HL-60/S4 treated with retinoic acid at 250 ng/mL for 4 days and 3 days (cell line): ENCODE measurements around the gene PHF13.
"Not testable (repeated sequence)": the region's sequence is repeated elsewhere in the genome, so short reads cannot be mapped to it uniquely, and the experiment has no call there.

Experiments used
- in situ Hi-C: fragments of 300-500 bp; cut with MboI; formaldehyde crosslinking; loops from 2 replicates; pipeline ENCODE4 v1.7.0; 2022; ENCODE audit warnings: low sequenced_read_pairs

The PHF13 gene

DNA sequence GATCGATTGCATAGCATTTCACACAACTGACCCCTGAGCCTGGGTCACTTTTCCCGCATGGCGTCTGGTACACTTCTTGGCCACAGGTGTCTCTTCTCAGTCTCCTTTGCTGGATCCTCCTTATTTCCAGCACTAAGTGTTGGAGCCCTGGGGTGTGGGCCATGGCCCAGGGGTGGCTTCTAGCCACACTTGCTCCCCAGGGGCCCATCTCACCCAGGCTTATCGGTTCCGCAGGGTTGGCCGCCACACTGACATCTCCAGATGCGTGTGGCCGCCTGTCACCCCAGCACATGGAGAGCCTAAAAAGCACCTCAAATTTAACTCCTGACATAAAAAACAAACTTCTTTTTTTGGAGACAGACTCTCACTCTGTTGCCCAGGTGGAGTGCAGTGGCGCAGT lies 13.5 kb downstream of the PHF13 start:
- in situ Hi-C loops, result no loop called here

DNA sequence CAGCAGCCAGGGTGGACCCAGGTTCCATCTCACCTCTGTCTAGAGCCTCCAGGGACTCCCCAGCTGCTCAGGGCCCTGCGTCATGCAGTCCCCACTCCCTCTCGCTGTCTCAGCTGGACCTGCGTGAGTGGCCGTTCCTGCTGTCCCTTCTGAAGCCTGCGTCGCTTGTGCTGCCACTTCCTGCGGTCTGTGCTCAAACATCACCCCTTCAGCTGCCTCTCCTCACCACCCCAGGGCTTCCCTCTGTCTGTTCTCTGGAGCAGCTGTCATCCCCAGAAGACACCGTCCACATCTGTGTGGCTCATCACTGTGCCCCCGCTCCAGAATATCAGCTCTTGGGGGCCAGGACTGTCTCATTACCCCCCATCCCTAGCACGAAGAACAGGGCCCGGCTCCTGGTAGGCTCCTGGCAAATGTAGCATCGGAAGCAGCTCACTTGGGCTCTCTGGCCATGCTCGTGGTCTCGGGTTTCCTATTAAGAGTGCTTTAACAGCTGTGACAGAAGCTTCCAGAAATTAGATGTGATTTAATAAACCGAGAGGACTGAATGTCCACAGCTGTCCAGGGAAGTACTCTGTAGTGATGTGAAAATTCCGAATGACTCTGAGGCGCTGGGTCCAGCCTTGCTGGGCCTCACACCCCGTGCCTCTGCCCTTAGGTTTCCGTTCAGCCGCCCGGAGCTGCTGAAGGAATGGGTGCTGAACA lies 14.5 kb downstream of the PHF13 start:
- in situ Hi-C loops, result no loop called here

DNA sequence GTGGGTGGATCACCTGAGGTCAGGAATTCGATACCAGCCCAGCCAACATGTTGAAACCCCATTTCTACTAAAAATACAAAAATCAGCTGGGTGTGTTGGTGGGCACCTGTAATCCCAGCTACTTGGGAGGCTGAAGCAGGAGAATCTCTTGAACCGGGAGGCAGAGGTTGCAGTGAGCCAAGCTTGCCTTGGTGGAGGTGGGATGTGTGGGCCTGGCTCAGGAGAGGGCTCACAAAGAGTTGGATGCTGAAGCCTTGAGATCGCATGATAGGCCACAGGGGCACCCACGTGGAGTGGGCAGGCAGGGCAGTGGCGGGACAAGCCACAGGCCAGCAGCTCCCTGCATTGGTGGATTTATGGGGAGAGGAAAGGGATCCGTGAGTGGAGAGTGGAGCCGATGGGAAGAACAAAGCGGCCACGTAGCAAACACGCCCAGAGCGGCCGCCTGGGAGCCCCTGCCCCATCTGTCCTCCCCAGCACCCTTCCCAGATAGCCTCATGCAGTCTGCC lies 15.5 kb downstream of the PHF13 start:
- in situ Hi-C loops, result no loop called here

DNA sequence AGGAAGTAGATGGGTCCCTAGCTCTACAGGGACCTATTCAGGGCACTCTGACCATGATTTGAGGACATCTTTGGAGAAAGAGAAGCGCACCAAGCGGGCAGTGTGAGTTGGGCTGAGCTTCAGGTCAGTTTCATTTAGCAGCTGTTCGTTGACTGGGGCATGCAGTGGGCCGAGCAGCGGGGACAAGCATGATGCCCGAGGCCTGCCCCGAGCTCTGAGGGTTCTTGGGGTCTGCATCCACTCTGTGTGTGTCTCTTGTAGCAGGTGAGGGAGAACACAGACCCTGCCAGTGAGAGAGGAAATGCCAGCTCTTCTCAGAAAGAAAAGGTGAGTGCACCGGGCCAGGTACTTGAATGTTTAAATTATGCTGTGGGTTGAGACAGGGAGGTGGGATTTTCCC lies 16.5 kb downstream of the PHF13 start:
- in situ Hi-C loops, result no loop called here

DNA sequence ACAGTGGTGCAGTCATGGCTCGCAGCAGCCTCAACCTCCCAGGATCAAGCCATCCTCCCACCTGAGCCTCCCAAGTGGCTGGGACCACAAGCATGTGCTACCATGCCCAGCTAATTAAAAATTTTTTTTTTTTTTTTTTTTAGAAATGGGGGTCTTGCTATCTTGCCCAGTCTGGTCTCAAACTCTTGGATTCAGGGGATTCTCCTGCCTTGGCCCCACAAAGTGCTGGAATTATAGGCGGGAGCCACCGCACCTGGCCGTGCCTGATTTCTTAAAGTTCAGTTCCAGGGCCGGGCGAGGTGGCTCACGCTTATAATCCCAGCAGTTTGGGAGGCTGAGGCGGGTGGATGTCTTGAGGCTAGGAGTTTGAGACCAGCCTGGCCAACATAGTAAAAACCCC lies 17.5 kb downstream of the PHF13 start:
- in situ Hi-C loops, result no loop called here

DNA sequence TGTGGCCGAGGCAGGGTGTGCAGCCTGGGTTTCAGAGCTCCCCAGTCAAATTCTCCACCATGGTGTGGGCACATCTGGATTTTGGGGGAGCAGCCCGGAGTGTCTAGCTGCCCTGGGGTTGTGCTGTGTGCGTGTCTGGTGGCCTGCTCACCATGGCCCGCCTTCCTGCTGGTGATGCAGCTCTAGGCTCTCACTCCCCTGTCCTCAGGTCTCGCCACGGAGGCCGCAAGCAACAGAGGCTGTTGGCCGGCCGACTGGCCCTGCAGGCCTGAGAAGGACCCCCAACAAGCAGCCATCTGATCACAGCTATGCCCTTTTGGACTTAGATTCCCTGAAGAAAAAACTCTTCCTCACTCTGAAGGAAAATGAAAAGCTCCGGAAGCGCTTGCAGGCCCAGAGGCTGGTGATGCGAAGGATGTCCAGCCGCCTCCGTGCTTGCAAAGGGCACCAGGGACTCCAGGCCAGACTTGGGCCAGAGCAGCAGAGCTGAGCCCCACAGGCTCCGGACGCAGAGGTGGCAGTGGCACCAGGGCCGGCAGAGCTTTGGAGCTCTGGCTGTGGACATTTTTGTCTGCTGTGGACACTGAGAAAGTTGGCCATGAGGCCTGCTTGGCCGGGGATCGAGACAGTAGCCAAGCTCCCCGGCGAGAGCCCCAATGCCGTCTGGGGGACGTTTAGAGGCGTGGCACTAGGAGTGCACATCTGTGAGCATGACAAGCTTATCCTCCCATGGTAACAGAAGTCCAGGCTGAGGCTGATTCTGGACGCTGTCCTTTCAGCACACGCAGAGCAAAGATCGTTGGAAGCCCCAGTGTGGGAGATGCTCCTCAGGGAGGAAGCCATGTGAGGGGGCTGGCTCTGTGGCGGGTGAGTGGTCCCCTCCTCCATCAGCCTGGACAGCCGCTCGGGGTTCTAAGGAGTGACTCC lies 19.3 kb downstream of the PHF13 start:
- in situ Hi-C loops, result no loop called here

DNA sequence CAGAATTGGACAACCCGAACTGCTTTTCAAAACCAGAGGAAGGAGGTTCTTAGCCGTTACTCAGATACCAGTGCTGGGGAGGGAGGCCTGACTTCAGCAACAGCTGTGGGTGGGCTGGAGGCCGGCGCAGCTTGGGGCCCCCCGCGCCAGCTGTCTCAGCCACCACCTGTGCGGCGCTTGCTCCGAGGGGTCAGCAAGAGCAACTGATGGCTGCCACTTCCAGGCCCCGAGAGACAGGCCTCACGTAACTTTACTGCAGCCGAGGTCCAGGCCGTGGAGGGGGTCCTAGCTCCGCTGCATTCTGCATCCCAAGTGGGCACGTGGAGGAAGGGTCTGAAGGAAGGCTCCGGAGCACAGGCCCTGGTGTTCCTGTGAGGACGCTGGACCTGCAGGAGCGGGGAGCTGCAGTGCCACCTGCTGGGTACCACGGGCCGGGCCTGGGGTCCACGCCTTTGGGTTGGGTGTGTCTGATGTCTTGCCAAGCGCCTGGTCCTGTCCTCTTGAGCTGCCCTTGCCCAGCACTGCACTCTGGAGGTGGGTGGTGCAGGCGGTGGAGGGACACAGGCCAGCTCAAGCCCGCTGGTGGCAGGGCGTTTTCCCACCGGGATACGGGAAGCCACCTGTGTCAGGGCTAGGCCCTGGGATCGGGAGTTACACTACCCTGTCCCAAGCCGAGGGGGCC lies 21.0 kb downstream of the PHF13 start:
- in situ Hi-C loops, result no loop called here

DNA sequence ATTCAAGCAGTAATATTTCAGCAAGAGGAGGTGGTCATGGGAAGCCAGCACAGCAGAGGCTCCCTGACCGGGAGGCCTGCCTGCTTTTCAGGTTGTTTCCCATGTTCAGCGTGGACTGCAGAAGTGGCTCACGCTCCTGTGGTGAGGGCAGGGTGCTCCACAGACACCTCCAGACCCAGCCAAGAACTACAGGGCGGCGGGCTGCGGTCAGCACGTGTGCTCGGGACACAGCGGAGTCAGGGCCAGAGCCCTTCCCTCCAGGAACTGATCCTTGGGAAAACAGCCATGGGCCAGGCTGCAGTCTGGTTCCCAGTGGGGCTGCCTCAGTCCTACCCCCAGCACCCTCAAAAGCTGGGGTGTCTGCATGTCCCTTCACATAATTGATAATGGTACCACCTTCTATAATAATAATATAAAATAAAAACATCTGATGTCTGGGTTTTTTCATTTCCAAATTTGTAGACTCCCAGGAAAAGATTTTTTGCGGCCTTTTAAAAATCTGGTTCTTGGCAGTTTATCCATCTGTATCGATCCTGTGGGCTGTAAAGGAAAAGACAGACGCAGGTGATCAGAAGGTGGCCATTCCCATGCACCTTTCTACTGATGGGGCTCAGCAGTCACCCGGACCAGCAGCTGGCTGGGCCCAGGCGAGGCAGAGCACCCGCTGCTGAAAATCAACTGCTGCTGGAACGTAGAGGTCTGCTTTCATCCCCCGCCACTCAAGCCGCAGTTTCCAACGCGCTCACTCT lies 21.8 kb downstream of the PHF13 start:
- in situ Hi-C loops, result no loop called here

DNA sequence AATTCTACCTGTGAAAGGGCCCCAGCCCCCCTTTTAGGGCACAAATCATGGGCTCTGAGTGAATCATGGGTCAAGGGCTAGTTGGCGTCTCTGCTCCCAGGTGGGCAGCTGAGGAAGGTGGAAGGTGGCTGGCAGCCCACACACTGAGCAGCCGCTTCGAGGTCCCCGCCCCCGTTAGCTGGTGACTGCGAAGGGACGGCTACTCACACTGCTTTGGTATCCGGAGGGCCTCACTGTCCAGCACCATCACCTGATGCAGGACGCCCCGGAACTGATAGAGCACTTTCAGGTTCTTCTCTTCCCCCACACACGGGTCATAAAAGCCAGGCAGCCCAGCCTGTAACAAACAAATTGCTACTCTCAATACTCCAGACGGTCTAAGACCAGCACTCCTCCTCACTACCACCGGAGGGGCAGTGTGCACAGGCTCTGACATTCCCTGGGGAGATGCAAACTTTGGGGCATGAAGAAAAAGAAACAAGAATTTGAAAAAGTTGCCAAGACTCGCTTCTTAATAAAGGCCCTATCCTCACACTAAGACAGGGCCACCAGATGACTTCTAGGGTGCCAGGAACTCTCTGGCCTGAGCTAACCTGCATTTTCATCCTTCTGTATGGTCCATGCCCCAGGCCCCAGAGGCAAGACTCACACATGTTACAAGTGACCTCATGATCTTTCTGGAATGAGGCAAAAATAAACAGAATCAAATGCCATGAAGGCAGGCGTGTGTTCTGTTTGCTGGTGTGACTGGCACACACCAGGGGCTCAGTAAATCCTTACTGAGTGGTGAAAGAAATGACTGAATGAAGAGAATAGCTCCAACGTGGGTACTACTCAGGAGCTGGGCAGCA lies 22.6 kb downstream of the PHF13 start:
- in situ Hi-C loops, result no loop called here

DNA sequence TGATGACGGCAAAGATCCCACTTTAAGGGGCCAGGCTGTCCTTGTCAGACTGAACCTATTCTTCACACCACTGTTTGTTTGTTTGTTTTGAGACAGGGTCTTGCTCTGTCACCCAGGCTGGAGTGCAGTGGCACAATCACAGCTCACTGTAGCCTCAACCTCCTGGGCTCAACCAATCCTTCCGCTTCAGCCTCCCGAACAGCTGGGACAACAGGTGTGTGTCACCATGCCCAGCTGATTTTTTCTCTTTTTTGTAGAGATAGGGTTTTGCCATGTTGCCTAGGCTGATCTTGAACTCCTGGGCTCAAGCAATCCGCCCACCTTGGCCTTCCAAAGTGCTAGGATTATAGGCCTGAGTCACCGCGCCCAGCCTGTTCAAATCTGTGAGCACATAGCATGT lies 23.2 kb downstream of the PHF13 start:
- in situ Hi-C loops, result not testable (repeated sequence)

DNA sequence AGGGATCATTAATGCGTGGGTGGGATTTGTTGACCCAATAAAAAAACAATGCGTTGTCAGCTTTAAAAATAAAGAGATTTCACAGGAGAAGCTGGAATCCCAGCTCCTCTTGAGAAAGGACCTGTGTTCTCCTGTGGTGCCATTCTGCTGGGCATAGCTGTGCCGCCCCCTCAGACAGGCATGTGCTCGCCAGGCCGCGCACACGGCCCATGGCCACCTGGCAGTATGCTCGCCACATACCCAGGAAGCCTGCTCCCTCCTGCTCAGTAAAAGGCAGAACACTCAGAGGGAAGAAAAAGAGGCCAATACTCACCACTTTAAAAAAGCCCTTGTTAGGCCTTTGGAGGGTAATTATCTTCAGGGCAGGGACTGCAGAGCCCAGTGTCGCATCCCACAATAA lies 24.2 kb downstream of the PHF13 start:
- in situ Hi-C loops, result no loop called here

DNA sequence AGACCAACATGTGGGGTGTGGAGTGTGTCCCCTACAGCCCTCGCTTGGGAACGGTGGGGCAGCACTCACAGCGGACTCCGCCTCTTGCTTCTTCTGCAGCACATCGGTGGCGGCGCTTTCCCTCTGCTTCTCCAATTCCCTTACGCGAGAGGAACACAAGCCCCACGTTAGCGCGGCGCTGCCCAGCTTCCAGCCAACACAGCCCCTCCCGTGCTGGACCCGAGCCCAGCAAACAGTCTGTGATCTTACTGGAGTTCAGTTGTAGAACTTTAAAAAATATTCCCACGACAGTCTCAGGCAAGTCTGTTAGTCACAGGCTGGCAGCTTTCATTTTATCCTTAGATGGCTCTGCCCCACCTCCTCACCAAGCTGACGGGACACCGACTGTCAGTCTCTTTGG lies 24.7 kb downstream of the PHF13 start:
- in situ Hi-C loops, result no loop called here

DNA sequence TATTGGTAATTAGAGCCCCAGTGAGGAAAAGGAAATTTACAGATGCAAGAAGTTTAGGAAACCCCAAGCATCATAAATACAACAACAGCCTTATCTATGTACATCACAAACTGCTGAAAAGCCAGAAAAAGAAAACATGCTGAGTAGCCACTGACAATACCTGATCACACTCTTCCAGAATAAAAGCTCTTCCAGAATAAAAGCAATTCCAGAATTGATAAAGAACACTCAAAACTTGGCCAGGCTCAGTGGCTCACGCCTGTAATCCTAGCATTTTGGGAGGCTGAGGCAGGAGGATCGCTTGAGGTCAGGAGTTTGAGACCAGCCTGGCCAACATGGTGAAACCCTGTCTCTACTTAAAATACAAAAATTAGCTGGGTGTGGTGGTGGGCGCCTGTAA lies 27.3 kb downstream of the PHF13 start:
- in situ Hi-C loops, result not testable (repeated sequence)

DNA sequence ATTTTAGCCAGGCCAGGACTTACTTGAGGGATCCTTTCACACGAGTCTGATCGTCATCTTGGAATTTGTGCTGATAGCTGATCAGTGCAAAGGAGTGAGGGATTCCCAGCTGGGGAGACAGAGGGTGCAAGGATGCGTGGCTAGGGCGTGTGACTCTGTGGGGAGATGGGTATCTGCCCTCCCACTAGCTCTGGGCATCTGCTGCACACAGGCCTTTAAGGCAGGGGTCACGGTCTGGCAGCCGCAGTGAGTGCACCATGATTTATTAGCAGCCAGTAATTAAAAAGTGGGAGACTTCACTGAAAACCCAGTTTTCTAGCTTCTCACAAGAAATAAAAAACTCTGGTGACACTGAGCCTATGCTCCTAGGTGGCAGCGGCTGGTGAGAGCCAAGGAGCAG lies 31.5 kb downstream of the PHF13 start:
- in situ Hi-C loops, result no loop called here

DNA sequence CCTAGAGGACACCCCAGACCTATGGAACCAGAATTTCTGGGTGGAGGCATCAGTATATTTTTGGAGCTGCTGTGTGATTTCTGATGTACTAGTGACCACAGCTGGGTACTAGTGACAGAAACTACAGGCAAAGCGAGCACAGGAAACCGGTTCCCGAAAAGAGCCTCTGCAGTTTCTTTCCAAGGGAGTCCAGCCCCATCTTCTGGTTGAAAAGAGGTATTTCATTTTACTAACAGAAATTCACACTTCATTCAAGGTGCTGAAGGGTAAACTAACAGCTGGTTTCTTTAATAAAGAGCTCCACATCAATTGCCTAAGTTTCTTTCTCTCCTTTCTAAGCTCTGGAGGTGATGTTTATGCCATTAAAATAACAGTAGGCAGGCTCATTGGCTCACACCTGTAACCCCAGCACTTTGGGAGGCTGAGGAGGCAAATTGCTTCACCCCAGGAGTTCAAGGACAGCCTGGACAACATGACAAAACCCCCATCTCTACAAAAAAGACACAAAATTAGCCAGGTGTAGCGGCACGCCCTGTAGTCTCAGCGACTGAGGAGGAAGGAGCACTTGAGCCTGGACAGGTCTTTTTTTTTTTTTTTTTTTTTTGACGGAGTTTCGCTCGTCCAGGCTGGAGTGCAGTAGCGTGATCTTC lies 33.1 kb downstream of the PHF13 start:
- in situ Hi-C loops, result no loop called here

DNA sequence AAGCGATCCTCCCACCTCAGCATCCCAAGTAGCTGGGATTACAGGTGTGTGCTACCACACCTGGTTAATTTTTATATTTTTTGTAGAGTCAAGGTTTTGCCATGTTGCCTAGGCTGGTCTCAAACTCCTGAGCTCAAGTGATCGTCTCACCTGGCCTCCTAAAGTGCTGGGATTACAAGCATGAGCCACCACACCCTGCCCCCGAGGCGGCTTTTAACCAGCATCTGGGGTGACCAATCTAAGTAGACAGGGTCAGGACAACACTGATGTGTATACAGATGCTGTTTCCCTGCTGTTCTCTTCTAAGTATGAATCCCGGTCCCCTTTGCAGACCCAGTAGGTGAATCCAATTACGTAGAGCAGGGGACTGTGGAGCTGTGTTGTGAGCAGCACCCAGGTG lies 35.0 kb downstream of the PHF13 start:
- in situ Hi-C loops, result no loop called here

DNA sequence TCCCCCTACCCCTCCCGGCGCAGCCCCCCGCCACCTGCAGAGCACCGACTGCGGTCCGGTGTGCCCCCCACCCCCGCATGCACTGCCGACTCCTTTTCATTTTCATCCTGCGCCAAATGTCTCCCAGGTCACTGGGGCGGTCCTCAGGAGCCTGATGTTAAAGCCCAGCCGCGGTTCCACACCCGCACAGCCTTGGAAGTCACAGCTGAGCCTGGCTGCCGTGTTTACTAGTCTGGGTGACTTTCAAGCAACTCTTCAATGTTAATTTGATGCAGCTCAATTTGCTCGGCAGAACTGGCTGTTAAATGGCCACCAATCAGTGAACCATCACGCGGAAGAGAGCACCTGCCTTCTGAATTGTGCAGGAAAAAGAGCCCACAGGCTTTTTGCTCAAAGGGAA lies 38.4 kb downstream of the PHF13 start:
- in situ Hi-C loops, result no loop called here

DNA sequence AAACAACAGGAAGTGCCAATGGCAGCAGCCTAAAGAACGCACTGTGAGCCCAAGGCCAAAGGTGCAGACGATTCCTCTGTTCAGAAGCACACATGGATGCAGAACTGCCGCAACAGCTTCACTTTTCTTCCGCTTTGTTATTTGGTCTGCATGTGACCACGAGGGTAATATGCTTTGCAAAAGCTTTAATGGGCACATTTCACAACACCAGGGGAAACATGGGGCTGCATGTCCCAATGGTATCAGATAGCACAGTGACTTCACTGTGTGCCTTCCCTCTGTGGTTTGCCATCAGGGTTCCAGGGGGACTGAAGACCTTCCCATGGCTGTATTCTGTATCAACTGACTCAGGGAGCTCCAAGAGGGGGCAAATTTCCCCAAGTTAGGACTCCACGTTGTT lies 39.5 kb downstream of the PHF13 start:
- in situ Hi-C loops, result no loop called here
